Suppressor macrophage treated with lipopolysaccharide for 4 hours (primary cell): Measurements from ENCODE around the gene SNX9.

Experiments used
- DNase-seq: peaks from one replicate; pipeline ENCODE4 v3.0.0-alpha.2; 2020

SNX9 gene

DNA sequence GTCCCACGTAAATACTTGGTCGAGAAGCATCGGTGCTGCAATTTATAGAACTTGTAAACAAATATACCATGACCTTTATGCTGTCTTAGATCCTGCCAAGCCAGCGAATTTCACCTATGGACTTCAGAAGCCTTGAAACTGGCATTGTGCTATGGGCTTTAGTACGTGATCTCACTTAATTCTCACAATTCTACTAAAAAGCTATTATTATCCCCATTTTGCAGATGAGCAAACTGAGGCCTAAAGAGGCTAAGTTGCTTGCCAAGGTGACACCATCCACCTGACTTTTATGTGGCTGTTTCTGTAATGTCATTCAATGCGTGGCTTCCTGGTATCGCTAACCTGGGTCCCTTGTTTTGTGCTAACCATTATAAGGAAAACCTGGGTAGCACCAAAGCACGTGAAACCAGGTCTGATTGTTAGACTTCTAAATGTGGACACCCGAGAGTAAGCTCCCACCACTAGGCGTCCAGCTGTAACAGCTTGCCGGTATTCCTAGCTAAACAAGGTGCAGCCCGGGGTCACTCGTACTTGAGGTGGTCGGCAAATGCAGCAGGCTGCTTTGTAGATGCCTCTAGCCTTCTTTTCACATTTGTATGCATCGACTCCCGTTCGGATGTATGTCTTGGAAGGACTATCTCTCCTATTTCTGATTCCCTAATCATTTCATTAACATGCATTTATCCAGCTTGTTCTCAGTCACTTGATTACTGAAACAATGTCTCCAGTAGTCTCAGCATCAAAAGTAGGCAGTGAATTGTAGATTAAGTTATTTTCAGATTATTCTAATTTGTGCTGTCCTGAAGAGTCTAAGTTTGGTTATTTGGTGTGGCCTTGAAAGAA is 159.7 kb downstream of the SNX9 start:
- no peak for DNase-seq

DNA sequence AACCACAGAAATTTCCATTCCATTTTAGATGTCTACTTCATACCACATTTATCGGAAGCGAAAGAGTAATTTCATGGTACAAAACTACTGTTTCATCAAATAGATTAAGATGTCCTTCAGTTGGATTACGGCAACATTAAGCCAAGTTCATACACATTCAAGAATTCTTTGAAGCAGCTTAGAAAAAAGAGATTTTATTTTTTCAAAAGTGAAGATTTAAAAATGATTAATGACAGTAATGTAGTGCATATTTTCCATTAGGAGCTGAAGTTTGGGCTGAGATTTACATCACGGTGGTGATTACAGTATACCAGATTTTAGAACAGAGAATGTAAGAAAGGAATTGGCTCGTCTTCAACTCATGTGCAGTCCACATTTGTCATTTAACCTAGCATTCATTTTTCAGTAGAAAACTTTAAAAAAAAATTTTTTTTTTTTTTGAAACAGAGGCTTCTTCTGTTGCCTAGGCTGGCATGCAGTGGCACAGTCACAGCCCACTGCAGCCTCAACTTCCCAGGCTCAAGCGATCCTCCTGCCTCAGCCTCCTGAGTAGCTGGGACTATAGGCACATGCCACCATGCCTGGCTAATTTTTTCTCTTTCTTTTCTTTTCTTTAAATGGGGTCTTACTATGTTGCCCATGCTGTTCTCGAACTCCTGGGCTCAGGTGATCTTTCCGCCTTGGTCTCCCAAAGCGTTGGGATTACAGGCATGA is 160.5 kb downstream of the SNX9 start:
- DNase-seq = no peak

DNA sequence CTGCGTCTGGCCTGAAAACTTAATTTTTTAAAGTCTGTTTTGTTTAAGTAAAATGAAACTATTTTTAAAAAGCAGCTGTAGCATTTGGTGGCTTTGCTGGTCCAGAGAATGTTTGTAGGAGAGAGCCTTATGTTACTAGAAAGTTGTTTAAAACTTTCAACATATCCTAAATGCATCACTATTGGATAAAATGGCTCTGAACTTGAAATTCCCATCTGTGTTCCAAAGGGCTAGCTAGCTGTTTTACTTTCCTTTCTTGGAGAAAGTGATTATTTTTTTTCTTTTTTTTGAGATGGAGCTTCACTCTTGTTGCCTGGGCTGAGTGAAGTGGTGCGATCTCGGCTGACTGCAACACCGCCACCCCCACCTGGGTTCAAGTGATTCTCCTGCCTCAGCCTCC is 161.1 kb downstream of the SNX9 start:
- DNase-seq = no peak

DNA sequence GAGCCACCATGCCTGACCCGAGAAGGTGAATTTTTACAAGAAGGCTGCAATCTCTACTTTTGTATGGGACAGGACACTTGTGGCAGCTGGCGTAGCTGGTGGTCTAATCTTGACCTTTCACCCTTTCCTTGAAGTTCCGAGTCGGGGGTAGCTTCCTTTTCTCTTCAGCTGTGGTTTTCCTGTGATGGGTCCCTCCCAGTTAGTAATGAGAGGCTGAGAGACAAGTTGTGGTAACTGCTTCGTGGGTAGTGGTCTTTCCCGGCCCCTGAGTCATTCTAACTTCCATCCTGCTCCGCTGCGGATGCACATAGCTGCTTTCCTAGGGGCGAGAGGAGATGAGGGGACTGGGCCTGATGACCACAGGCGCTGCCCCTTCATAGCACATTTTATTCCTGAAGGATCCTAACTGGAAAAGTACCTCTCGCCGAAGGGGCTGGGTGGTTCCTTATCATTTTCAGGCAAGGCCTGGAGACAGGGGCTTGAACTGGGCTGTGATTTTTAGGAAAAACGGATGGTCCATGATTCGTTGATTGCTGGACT is 161.7 kb downstream of the SNX9 start:
- DNase-seq = no peak

DNA sequence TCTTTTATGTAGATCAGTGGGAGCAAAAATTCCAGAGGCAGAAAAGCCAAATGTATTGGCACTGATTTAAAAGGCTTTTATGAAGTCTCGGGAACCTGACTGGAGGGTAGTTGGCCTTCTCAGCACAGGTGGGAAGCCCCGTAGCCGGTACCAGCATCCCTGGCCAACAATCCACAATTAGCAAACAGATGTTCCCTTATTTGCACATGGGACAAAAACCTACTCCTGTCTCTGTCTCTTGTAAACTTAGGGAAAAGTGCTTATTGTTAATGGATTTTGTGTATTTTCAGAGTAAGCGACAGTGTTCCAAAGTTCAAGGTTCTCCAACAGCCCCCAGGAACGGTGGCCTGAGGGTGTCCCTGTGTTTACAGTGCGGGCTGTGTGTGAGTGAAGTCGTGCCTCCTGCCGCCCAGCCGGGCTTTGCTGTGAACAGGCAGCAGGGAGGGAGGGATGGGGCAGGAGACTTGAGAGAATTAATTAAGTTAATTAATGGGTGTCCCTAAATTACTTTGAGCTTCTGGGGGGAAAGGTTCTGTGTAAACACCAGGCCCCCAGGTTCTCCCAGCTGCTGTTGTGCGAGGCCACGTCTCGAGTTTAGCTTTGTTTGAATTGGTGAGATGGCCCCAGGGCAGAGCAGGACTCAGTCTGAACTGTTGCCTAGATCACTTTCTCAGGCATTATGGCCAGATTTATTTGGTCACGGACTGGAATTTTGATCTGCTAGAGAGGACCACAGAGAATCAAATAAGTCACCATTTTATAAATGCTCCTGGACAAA is 162.5 kb downstream of the SNX9 start:
- DNase-seq = no peak

DNA sequence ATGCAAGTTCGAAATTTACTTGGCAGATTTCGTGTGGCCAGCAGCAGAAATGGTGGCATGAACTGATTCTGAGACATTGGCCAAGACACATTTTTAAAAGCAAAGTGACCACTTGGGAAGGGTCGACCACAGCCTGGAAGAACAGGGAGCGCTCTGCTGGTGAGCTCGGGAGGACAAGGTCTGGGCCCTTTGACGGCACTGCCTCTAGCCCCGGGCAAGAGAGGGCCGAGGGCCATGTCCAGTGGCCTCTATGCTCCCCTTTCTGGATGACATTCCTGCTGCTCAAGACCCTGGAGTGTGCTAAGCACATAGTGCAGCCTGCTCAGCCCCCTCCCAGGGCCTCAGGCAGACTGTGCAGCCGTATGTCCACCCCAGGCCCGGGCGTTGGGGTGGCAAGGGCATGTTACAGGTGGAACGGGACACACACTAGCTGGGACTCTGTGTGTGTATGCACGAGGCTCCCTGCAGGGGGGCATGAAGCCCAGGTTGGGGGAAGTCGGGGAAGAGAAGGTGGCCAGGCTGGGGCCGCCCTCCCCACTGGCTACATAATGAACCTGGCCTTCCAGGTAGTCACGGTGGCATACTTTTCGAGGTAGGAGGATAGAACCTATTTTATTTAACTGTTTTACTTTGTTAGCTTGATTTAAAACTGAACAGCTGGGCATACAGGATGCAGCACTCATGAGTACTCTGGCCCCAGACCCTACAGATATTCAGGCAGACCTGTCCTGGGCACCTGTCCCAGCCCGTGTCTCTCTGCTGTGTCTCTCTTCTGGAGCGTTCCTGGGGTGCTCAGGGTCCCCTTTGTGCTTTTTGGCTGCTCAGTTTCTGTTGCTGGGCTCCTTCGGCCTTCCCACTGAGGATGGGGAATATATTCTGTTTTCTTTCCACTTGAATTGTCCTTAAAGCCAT is 165.0 kb downstream of the SNX9 start:
- no peak for DNase-seq

DNA sequence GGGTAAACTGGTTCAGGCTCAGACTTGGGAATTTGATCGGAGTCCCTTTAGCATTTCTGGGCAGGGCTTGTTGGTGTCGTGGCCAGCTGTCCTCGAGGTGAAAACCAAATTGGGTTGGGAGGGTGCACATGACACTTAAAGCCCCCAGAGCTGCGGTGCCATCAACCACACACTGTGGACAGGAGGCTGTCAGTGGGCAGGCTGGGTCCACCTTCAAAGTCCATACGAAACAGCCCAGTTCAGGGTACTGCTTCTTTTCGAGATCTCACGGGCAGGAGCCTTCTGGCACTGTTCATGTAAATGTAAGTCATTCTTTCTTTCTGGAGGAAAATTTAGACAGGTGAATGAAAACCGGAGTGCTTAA is 165.6 kb downstream of the SNX9 start:
- no peak for DNase-seq

DNA sequence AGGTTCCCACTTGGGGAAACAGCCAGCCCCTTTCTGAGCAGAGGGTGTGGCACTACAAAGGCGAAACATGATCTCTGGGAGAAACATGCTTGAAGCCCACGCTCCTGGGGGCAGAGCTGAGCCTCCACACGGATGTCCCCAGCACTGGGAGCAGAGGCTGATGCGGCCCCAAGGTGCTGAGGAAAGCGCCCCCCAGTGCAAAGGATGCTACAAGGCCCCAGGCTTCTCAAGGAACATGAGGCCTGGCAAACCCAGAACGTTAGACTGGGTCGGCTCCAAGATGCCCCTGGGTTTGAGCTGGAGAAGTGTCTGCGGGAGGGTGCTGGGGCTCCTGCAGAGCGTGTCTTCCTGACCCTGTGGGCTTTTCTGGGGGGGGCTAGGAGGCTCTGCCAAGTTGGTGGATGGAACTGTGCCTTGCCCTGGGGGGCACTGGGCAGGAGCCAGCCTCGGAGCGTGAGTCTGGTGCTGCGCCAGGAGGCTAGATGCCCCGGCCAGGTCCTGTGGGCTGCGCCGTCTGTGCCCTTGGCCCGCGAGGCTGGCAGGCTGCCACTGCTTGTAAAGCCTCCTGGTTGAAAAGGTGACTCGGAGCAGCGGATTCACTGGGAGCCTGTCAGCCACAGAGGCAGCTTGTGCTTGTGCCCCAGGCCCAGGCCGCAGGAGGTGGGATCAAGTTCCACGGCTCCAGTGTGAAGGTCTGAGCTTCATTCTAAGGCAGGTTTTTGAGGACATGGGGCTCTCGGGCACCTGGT is 166.7 kb downstream of the SNX9 start:
- DNase-seq = no peak

DNA sequence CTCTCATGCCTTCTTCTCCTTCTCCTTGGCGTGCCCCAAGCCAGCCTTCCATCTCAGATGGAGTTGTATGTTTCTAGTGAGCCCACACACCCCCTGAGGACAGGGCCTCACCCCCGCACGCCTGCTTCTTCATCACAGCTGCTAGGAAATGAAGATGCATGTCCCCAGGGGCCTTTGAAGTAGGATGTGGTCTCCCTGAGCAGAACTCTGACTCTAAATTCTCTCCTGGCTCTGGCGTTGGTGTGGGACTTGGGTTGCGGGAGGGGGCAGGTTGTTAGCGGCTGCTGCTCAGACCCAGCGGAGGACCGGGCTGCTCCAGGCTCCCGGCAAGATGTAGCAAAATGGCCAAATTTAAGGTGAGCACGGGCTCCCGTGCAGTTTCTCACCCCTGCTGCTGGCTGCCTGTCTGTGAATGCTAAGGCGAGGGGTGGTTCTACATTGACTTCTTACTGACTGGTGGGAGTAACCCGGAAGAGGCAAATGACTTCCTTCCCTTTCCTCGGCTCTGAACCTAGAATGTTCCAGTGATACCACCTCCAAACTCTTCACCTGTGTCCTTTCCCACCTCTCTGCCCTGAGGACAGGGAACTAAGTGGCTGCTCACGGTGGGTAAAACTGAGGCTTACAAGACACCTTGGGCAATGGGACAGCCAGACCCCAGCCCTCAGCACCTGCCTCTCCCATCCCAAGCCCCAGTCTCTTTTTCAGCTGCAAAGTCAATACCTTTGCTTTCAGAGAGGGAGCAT is 167.4 kb downstream of the SNX9 start:
- DNase-seq = no peak

DNA sequence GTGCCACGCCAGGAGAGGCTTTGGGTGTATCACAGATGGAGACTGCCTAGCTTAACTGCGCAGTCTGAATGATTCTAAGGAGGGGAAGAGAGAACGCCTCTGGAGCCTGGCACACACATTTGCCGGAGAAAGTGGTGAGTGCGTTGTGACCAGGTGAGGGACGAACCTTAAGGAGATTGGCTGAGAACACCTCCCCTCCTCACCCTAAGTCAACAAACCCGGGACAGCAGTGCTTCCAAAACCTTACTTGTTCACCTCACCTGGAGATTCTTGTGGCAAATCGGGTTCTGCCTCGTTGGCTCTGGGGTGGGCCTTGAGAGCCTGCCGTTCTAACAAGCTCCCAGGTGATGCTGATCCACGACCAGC is 168.0 kb downstream of the SNX9 start:
- DNase-seq = no peak

DNA sequence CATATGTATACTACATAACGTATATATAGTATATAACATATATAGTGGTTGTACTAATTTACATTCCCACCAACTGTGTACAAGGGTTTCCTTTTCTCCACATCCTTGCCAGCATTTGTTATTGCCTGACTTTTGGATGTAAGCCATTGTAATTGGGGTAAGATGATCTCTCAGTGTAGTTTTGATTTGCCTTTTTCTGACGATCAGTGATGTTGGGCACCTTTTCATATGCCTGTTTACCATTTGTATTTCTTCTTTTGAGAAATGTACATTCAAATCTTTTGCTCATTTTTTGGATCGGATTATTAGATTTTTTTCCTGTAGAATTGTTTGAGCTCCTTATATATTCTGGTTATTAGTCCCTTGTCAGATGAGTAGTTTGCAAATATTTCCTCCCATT is 170.0 kb downstream of the SNX9 start:
- no peak for DNase-seq

DNA sequence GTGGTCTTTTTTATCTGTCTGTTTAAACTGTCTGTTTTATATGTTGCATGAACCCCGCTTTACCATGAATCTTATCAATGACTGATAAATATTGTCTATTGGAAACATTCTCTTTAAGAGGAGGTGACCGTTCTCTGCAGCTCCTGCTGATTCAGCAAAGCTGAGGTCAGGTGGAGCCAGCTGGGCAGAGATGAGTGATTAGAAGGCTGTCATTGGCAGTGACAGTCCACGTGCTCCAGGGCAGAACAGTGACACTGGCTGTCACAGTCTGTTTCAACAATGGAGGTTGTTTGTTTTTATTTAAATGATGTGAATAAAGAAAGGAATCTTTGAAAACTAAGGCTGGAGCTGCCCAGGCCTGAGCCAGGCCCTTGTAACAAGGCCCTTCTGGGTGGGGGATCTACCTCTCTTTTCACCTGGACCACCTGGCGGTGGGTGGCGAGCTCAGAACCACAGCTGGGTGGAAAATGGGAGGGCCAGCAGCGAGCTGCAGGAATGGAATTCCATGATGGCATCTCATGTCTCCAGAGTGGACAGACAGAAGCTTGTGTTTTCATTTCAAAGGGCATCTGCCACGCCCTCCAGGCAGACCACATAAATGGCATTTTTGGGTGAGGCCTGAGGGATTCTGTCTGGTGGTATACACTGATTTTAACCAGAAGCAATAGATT is 171.2 kb downstream of the SNX9 start:
- DNase-seq = no peak
